HL-60 (cell line): ENCODE results near the gene C6orf47.

Experiments used
- DNase-seq, 2 experiments: peaks; one replicate each; pipeline ENCODE4 v3.0.0-alpha.2; 2010 to 2020; ENCODE audit warnings: low read depth in 1 of 2, low spot score in 1 of 2
- H3K27ac ChIP-seq: fragments of 250-450 bp; sonication (Bioruptor Pico); replicated peaks from 2 replicates; pipeline ENCODE4 v1.5.1; 2020; ENCODE audit warnings: mild to moderate bottlenecking, moderate library complexity
- H3K27me3 ChIP-seq: fragments of 250-450 bp; sonication (Bioruptor Pico); 2 replicates; pipeline ENCODE4 v1.5.1; 2021; ENCODE audit warnings: mild to moderate bottlenecking, moderate library complexity; ENCODE audit not compliant: insufficient read depth, poor library complexity, severe bottlenecking
- H3K4me3 ChIP-seq: replicated peaks from 2 replicates; pipeline ENCODE4 v1.5.1; 2011; ENCODE audit warnings: mild to moderate bottlenecking, control low read depth, low read length; ENCODE audit not compliant: insufficient read depth
- GABPA ChIP-seq: IDR thresholded peaks from 2 replicates; pipeline ENCODE4 v1.6.1; 2012; ENCODE audit warnings: low read depth
- POLR2AphosphoS5 ChIP-seq: IDR thresholded peaks from 2 replicates; pipeline ENCODE4 v1.6.1; 2012; ENCODE audit warnings: low read depth
- SPI1 ChIP-seq: IDR thresholded peaks from 2 replicates; pipeline ENCODE4 v1.6.1; 2012; ENCODE audit warnings: low read depth, mild to moderate bottlenecking, borderline replicate concordance
- TF ChIP-seq, protein P1 (sequence below): IDR thresholded peaks from 2 replicates; pipeline ENCODE4 v1.6.1; 2012; ENCODE audit warnings: low read depth; ENCODE audit not compliant: insufficient replicate concordance
- TF ChIP-seq, protein P2 (sequence below): IDR thresholded peaks from one replicate; pipeline ENCODE4 v1.5.1; 2011; ENCODE audit warnings: low read length, control low read depth, inconsistent platforms; ENCODE audit not compliant: insufficient read depth

Gene C6orf47

DNA sequence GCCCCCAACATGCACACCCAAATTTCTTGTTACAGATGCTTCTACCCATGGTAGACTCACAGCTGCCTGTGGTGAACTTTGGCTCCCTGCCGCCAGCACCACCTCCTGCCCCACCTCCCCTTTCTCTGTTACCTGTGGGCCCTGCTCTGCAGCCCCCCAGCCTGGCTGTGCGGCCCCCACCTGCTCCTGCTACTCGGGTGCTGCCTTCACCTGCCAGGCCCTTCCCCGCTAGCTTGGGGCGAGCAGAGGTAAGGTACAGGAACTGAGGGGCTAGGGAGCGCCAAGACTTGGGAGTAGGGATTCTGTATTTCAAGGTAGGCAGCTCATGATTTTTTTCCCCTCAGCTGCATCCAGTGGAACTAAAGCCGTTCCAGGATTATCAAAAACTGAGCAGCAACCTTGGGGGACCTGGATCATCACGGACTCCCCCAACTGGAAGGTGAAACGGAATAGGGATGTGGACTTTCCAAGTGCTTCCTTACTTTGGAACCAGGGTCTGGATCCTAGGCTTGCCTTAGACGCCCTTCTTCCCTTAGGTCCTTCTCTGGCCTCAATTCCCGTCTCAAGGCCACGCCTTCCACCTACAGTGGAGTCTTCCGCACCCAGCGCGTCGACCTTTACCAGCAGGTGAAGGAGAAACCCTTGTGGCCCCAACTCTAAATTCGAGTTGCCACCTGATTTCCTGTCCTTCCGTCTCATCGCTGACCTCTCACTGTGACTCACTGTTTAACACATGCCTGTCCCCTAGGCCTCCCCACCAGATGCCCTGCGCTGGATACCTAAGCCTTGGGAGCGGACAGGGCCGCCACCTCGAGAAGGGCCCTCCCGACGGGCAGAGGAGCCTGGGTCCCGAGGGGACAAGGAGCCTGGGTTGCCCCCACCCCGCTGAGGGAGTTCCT lies 23.6 kb downstream of the C6orf47 start:
- TF ChIP-seq, protein P1, sequence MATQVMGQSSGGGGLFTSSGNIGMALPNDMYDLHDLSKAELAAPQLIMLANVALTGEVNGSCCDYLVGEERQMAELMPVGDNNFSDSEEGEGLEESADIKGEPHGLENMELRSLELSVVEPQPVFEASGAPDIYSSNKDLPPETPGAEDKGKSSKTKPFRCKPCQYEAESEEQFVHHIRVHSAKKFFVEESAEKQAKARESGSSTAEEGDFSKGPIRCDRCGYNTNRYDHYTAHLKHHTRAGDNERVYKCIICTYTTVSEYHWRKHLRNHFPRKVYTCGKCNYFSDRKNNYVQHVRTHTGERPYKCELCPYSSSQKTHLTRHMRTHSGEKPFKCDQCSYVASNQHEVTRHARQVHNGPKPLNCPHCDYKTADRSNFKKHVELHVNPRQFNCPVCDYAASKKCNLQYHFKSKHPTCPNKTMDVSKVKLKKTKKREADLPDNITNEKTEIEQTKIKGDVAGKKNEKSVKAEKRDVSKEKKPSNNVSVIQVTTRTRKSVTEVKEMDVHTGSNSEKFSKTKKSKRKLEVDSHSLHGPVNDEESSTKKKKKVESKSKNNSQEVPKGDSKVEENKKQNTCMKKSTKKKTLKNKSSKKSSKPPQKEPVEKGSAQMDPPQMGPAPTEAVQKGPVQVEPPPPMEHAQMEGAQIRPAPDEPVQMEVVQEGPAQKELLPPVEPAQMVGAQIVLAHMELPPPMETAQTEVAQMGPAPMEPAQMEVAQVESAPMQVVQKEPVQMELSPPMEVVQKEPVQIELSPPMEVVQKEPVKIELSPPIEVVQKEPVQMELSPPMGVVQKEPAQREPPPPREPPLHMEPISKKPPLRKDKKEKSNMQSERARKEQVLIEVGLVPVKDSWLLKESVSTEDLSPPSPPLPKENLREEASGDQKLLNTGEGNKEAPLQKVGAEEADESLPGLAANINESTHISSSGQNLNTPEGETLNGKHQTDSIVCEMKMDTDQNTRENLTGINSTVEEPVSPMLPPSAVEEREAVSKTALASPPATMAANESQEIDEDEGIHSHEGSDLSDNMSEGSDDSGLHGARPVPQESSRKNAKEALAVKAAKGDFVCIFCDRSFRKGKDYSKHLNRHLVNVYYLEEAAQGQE, result no peak
- TF ChIP-seq SPI1, result no peak
- no peak for TF ChIP-seq POLR2AphosphoS5
- TF ChIP-seq, protein P2, sequence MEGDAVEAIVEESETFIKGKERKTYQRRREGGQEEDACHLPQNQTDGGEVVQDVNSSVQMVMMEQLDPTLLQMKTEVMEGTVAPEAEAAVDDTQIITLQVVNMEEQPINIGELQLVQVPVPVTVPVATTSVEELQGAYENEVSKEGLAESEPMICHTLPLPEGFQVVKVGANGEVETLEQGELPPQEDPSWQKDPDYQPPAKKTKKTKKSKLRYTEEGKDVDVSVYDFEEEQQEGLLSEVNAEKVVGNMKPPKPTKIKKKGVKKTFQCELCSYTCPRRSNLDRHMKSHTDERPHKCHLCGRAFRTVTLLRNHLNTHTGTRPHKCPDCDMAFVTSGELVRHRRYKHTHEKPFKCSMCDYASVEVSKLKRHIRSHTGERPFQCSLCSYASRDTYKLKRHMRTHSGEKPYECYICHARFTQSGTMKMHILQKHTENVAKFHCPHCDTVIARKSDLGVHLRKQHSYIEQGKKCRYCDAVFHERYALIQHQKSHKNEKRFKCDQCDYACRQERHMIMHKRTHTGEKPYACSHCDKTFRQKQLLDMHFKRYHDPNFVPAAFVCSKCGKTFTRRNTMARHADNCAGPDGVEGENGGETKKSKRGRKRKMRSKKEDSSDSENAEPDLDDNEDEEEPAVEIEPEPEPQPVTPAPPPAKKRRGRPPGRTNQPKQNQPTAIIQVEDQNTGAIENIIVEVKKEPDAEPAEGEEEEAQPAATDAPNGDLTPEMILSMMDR, result no peak
- TF ChIP-seq GABPA, result no peak
- Histone ChIP-seq H3K27me3 (no peaks in the 10 kb centered on the region), H3K27ac (no peak overlapping the region), H3K4me3 (no peak overlapping the region)
- no peak for DNase-seq

DNA sequence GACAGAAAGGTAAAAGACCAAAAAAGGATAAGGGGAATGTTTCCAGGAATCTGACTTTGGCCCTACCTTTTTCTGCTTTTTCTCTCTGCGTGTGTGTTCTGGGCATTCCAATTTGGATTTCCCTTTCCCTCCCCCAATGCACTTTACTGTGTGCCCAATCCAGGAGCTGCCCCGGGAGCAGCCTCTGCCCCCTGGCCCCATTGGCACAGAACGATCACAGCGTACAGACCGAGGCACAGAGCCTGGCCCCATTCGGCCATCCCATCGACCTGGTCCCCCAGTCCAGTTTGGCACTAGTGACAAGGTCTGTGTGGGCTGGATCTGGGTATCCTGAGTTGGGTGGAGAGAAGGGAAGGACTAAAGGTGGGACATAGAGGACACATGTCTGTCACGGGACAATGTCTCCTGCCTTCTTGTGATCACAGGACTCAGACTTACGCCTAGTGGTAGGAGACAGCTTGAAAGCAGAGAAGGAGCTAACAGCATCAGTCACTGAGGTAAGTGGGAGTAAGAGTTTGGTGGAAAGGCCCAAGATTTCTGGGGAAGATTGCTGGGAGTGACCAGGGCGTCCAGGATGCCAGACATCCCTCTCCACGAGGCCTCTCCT lies 25.5 kb downstream of the C6orf47 start:
- TF ChIP-seq, protein P2, result no peak
- DNase-seq, result no peak
- Histone ChIP-seq H3K27ac (no peak overlapping the region), H3K4me3 (no peak overlapping the region), H3K27me3 (no peaks in the 10 kb centered on the region)

DNA sequence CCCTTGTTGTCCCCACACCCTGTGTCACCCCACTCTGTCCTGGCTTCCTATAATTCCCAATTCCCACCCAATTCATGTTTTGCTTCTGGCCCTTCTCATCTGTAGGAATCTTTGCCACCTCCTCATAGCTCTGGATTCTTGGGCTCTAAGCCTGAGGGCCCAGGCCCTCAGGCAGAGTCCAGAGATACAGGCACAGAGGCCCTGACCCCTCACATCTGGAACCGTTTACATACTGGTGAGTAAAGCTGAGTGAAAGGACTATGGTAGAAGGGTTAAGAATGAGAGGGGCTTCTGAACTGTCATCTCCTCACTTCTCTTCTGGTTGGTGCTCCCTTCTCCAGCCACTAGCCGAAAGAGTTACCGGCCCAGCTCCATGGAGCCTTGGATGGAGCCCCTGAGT lies 26.4 kb downstream of the C6orf47 start:
- H3K27me3 ChIP-seq, result no peaks in the 10 kb centered on the region
- DNase-seq, result no peak
- TF ChIP-seq, protein P2, result no peak
- TF ChIP-seq SPI1 (no peak), GABPA (no peak), POLR2AphosphoS5 (no peak)
- TF ChIP-seq, protein P1, result no peak
- H3K4me3 ChIP-seq, result no peak overlapping the region
- no peak overlapping the region for H3K27ac ChIP-seq
